ENCODE results near the gene RAB11FIP5. TPM values are rescaled to one million over a fixed set of nuclear protein-coding genes. Genes with fewer than 3 reads are reported as not detected.
A peak's percentile ranks its signal among the peaks of the same experiment; 100 is the strongest.
"Not testable (repeated sequence)": the region's sequence is repeated elsewhere in the genome, so short reads cannot be mapped to it uniquely, and the experiment has no call there.

RAB11FIP5 gene
- total RNA-seq, 1 donor from 2014 or later, result 21.8 TPM

GRCh38 chr2:73069855-73070642 is 42.7 kb downstream of the RAB11FIP5 start:
- intact Hi-C loops (cut with micrococcal nuclease), result no loop called here
- no peaks in the 10 kb centered on the region for H3K9me3 ChIP-seq (replicated peaks)
- peaks cover 3% of the 10 kb centered on the region for H3K36me3 ChIP-seq
- TF ChIP-seq CTCF (IDR thresholded peaks at IDR 0.05; ENCODE audit: borderline replicate concordance), result no peak
- H3K4me3 ChIP-seq, result peak overlapping the region; percentile 79
- DNase-seq, result no peak
- H3K27me3 ChIP-seq (ENCODE audit: low read depth), result no peaks in the 10 kb centered on the region
- H3K4me1 ChIP-seq, result peaks cover 43% of the 10 kb centered on the region
- H3K27ac ChIP-seq (replicated peaks), result peak overlapping the region; percentile 100

GRCh38 chr2:73069041-73069854 is 43.5 kb downstream of the RAB11FIP5 start:
- H3K4me3 ChIP-seq, result peak overlapping the region; percentile 79
- H3K27me3 ChIP-seq (ENCODE audit: low read depth), result no peaks in the 10 kb centered on the region
- intact Hi-C loops (cut with micrococcal nuclease), result no loop called here
- H3K4me1 ChIP-seq, result peaks cover 49% of the 10 kb centered on the region
- no peaks in the 10 kb centered on the region for H3K9me3 ChIP-seq (replicated peaks)
- peak overlapping the region; percentile 100 for H3K27ac ChIP-seq (replicated peaks)
- H3K36me3 ChIP-seq, result no peaks in the 10 kb centered on the region
- DNase-seq, result no peak
- no peak for TF ChIP-seq CTCF (IDR thresholded peaks at IDR 0.05; ENCODE audit: borderline replicate concordance)

- H3K4me1 ChIP-seq, result peaks cover 60% of the 10 kb centered on the region
- H3K9me3 ChIP-seq (replicated peaks), result no peaks in the 10 kb centered on the region
- TF ChIP-seq CTCF (IDR thresholded peaks at IDR 0.05; ENCODE audit: borderline replicate concordance), result no peak
- intact Hi-C loops (cut with micrococcal nuclease), result no loop called here
- H3K4me3 ChIP-seq, result no peak overlapping the region
- no peak for DNase-seq
- no peaks in the 10 kb centered on the region for H3K27me3 ChIP-seq (ENCODE audit: low read depth)
- no peak overlapping the region for H3K27ac ChIP-seq (replicated peaks)
- H3K36me3 ChIP-seq, result no peaks in the 10 kb centered on the region
Observed at GRCh38 chr2:73068147-73068546, 44.6 kb downstream of the RAB11FIP5 start.

GRCh38 chr2:73067043-73067442 is 45.7 kb downstream of the RAB11FIP5 start:
- H3K9me3 ChIP-seq (replicated peaks), result no peaks in the 10 kb centered on the region
- DNase-seq, result no peak
- no peaks in the 10 kb centered on the region for H3K36me3 ChIP-seq
- H3K27ac ChIP-seq (replicated peaks), result no peak overlapping the region
- no peak overlapping the region for H3K4me3 ChIP-seq
- intact Hi-C loops (cut with micrococcal nuclease), result no loop called here
- no peaks in the 10 kb centered on the region for H3K27me3 ChIP-seq (ENCODE audit: low read depth)
- peaks cover 58% of the 10 kb centered on the region for H3K4me1 ChIP-seq
- TF ChIP-seq CTCF (IDR thresholded peaks at IDR 0.05; ENCODE audit: borderline replicate concordance), result no peak

GRCh38 chr2:73065070-73065469 is 47.7 kb downstream of the RAB11FIP5 start:
- H3K36me3 ChIP-seq; DNase-seq; H3K4me3 ChIP-seq; intact Hi-C loops (cut with micrococcal nuclease); H3K27me3 ChIP-seq (ENCODE audit: low read depth); H3K9me3 ChIP-seq (replicated peaks); H3K27ac ChIP-seq (replicated peaks): not testable (repeated sequence)
- peaks cover 44% of the 10 kb centered on the region for H3K4me1 ChIP-seq
